ENCODE data around the gene TRIM10.
"Not testable (repeated sequence)": the region's sequence is repeated elsewhere in the genome, so short reads cannot be mapped to it uniquely, and the experiment has no call there.

TRIM10 gene

DNA sequence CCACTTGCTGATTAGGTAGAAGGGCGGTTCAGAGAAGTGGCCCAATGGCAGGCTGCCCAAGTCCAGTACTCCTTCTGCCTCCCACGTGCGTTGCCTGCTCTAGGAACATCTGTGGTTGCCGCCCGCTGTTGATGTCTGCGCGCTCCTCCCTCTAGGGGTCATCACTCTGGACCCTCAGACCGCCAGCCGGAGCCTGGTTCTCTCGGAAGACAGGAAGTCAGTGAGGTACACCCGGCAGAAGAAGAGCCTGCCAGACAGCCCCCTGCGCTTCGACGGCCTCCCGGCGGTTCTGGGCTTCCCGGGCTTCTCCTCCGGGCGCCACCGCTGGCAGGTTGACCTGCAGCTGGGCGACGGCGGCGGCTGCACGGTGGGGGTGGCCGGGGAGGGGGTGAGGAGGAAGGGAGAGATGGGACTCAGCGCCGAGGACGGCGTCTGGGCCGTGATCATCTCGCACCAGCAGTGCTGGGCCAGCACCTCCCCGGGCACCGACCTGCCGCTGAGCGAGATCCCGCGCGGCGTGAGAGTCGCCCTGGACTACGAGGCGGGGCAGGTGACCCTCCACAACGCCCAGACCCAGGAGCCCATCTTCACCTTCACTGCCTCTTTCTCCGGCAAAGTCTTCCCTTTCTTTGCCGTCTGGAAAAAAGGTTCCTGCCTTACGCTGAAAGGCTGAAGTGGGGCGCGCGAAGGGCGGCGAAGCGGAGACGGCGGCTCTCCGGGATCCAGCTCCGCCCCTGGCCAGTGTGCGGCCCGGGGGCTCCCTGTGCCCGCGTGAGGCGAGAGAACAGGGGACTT is 10.9 kb upstream of the TRIM10 start:
- no peak for DNase-seq

DNA sequence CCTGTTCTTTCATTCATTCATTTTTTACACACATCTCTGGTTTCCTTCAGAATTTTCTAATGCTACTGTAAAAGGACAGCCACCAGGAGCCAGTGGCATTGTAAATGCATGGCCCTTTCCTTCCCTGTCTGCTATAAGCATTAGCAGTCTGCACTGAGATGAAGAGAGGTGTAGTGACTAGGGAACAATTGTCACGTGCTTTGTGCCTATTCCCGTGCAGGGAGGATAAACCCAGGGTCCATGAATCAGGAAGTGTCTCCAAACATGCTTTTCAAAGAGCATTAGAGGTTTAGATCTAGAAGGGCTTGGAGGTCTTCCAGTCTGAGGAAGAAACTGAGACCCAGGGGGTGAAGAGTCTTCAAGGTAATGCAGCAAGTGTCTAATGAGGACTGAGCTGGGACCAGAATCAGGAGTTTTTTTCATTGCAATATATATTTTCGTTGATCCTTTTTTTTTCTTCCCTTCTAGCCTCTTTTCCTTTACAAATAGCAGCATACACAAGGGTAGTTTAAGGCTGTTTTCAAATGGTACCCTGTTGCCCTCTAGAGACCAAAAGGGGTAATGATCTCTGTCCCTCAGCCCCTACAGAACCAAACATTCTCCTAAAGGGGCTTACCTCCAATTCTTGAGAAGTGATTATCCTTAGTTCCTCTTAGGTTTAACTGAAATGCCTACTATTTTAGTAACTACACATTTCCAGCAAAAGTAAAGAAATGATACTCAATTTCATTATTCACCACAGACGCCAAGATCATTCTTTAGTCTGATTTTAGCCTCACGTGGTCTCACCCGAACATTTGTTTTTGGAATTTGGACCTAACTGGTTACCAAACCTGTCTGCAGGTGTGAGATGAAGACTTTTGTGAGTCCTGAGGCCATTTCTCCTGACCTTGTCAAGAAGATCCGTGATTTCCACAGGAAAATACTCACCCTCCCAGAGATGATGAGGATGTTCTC is 8.9 kb upstream of the TRIM10 start:
- DNase-seq: no peak

DNA sequence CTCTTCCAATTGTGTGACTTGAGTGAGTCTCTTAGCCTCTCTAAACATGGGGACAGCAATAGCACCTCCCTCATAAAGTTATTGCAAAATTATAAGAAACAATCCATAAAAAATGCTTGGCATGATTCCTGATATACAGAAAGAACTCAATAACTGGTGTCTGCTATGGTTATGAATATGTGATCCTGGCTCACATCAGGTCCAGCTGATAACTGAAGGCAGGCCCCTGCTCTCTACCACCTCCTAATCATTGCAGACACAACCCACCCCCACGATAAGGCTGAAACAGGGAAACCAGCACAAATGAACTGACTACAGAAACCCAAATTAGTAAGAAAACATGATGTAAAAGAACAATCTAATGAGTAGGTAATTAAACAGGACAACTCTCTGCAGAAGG is 7.7 kb upstream of the TRIM10 start:
- no peak for DNase-seq

DNA sequence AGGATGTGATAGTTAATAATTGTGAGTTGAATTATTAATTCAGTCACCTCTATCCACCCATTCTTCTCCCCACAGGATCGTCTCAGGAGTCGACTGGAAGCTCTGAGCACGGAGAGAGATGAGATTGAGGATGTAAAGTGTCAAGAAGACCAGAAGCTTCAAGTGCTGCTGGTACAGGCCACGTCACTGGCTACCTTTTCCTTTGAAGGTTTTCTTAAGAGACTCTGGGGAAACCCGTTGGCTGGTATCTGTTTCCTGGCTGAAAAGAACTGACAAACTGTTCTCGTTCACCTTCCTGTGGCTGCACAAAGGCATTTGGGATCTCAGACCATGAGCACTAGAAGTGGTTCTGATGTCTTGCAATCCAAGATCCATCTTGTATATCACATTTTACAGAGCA is 6.1 kb upstream of the TRIM10 start:
- no peak for DNase-seq

DNA sequence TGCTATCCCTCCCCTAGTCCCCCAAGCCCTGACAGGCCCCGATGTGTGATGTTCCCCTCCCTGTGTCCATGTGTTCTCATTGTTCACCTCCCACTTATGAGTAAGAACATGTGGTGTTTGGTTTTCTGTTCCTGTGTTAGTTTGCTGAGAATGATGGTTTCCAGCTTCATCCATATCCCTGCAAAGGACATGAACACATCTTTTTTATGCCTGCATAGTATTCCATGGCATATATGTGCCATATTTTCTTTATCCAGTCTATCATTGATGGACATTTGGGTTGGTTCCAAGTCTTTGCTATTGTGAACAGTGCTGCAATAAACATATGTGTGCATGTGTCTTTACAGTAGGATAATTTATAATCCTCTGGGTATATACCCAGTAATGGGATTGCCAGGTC is 4.2 kb upstream of the TRIM10 start:
- not testable (repeated sequence) for DNase-seq

DNA sequence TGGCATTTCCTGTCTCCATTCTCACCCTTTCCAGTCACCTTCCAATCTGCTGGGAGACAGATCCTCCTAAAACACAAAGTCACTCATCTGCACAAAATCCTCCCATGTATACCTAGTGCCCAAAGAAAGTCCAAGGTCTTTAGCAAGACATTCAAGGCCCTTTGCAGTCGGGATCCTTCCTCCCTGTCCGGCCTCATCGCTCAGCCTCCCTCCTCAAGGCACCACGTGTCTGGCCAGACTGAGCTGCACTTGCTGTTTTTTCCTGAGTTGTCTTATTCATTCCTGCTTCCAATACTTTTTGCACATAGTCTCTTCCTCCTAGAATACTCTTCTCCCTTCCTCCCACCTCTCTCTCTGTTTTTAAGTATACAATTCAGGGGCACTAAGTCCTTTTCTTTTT is 3.7 kb upstream of the TRIM10 start:
- no peak for DNase-seq

DNA sequence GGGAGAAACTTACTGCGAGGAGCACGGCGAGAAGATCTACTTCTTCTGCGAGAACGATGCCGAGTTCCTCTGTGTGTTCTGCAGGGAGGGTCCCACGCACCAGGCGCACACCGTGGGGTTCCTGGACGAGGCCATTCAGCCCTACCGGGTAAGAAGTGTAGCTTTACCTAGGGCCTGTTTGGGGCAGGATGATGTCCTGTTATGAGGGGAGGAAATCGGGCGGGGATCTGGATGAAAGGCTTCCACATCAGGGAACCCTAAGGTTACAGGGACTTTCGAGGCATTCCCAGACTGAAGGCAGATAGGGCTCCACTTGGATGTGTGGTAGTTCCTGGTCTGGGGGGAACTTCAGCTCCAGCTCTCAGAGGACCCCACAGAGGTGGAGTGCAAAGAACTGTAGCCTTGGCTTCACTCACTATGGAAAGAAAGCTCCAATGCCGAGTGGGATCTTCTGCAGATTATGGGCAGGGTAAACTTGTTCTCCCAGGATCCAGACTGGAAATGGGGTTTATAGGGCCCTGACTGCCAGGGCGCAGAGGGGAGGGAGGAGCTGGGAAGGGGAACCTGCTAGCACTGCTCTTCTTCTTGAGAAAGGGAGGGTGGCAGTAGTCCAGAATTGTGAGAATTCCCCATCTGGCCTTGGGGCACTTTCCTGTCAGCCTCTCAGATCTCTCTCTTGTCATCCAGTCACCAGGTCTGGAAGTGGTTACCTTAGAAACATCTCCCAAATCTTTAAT is 3.1 kb upstream of the TRIM10 start:
- DNase-seq: no peak

DNA sequence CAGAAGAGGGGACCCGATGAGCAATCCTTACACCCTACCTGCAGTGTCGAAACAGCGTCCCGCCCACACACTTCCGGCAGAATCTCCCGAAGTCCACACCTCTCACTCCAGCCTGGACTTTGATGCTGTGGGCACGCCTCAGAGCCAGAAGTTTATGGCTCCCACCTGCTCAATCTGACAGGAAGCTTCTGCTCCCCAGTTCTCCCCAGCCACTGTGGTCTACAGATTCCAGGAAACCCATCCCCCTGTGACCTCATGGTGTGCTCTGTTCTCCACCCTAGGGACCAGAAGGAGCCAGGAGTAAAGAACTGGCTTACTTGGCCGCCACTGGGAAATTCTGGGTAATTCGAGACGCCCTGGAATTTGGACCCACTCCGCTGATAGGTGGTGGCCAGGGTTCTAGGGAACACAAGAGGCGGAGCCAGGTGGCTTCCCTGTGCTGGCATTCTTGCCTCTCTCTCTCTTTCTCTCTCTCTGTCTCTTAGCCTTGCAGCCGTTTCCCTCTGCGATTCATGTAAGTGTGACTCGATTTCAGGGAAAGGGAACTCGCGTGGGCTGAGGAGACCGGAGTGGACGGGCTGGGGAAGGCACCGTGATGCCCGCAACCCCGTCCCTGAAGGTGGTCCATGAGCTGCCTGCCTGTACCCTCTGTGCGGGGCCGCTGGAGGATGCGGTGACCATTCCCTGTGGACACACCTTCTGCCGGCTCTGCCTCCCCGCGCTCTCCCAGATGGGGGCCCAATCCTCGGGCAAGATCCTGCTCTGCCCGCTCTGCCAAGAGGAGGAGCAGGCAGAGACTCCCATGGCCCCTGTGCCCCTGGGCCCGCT is 2.3 kb upstream of the TRIM10 start, which contains the start of gene TRIM15:
TRIM15 (plus strand) TSS at position 457 of the 828 bp plus-strand sequence; CDS start at position 596, 139 bp downstream.
- DNase-seq: peak; percentile 49

DNA sequence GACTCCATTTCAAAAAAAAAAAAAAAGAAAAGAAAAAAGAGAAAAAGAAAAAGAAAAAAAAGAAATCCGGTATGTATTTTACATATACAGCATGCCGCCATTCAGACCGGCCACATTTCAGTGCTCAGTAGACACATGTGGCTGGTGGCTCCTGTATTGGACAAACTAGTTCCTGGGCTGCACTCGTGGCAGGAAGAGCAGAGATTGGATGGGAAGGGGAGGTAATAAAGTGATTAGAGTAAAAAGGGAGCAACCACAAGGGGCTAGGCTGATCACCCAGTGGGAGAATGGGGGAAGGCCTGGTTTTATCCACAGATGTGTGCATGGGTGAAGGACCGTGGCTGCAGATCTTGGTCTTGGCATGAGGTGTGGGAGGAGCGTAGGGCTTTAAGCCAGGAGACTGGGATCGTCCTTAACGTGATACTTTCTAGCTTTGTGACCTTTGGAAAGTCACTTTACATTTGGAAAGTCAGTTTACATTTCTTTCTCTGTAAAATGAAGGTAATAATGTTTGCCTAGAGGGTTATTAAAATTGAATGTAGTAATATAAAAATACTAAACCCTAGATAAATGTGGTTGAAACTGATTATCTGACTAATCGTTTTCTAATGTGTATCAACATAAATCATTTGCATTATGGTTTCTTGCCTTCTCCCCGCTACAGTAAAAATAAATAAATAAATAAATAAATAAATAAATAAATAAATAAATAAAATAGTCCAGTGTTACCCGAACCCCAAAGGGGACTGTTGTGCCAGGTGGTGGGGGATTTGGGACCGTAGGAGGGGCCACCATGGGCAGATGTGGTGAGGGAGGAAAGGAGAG is 1.5 kb upstream of the TRIM10 start:
- DNase-seq: no peak

DNA sequence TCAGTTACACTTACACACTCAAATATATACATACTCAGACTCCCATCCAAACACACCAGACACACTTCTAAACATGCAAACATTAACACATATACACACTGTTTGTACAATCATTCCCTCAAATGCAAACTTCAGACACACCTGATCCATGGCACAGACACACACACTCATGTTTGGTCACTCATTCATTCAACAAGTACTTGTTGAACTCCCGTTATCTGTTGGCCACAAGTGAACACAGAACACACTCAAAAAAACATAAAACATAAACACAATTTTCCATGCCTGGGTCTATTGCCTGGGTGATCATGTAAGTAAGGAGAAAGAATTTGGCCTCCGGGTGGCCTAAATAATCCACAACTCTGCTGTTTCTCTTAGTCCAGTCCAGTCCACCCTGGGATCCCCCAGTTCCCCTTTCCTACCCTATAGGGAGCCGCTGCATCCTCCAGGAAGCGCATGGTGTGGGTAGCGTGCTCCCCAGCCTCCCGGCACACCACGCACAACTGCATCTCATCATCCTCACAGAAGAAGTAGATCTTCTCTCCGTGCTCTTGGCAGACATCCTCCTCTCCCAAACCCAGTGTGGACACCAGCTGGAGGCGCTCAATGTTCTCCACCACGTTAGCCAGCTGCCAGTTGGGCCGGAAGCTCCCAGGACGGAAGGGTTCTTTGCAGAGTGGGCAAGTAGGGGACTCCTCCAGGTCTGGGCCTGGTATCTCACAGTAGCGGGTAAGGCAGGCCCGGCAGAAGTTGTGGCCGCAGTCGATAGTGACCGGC is 815 bp downstream of the TRIM10 start:
- no peak for DNase-seq

DNA sequence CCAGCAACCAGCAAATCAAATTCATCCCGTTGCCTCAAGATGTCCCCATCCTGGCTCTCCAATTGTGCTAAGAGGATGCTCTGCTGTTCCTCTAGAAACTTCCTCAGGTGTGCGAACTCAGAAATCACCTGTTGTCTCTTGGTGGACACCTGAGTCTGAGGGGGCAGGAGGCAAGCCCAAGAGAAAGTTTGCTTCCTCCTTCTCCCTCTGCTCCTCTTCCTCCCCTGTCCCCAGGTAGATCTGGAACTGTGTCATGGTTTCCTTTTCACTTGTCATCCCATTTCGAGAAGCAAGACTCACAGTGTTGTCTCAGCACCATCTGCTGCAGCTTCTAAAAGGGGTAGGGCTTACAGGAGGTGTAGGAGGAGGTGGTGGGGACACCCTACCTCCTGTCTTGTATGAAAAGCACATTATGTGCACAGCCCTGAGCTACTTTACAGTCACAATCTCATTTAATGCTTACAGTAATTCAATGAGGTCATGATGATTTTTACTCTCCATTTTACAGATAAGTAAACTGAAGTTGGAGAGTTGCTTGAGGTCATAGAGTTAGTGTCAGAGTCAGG is 2.5 kb downstream of the TRIM10 start:
- DNase-seq: no peak

DNA sequence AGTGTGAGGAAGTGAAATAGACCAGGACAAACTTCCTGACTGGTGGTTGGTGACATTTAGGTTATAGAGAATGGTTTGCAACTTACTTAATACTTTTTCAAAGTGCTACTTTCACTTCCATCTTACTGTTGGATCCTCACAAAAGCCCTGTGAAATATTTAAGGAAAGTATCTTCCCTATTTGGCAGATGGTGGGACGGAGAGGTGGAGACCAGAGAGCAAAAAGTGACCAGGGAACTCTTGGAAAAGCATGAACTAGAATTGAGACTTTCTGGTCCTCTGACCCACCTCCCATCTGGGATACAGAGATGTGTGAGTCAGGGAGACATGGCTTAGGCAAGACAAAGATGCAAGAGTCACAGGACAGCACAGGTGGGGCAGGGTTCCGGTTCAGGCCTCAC is 3.0 kb downstream of the TRIM10 start:
- DNase-seq: no peak

DNA sequence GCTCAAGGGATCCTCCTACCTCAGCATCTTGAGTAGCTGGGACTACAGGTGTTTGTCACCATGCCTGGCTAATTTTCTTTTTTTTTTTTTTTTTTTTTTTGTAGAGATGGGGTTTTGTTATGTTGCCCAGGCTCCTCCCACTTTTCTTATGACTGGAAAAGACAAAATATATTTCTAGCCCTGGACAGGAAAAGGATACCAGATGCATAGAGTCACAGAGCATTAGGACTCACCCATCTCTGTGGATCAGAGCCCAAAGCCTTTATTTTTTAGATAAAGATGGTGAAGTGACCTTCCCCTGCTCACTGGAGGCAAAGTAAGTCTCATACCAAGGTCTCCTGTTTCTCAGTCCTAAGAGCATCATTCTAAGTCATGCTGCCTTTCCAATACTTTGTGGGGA is 3.4 kb downstream of the TRIM10 start:
- DNase-seq: no peak

DNA sequence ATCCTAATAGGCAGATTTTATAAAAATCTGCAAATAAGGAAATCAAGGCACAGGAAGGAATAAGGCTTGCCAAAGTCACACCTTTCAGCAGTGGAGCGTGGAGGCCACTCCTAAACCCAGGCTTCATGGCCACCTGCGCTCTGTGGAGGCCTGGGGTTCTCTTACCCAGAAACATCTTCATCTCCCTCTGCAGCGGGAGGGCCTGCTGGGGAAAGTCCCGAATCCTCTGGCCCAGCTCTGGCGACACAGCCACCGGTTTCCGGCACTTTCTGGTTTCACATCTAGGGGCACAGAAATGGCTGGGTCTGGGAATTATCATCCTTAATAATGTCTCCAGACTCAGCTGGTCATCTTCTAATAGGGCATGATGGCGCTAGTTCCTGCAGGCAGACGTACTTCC is 4.2 kb downstream of the TRIM10 start:
- DNase-seq: no peak

DNA sequence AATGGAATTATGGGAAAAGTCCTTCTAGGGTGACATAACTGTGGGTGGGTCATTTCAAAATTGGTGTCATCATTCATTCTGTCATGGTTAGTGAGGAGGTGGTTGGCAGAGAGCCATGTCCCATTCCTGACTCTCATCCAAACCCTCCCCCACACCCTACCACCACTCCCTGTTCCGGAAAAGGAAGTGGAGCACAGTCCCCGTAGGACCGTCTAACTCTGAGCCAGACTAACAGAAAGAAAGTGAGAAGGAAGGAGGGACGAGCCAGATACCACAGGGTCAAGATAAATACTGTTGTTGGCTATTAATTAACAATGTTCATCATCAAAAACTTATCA is 4.8 kb downstream of the TRIM10 start:
- DNase-seq: no peak

DNA sequence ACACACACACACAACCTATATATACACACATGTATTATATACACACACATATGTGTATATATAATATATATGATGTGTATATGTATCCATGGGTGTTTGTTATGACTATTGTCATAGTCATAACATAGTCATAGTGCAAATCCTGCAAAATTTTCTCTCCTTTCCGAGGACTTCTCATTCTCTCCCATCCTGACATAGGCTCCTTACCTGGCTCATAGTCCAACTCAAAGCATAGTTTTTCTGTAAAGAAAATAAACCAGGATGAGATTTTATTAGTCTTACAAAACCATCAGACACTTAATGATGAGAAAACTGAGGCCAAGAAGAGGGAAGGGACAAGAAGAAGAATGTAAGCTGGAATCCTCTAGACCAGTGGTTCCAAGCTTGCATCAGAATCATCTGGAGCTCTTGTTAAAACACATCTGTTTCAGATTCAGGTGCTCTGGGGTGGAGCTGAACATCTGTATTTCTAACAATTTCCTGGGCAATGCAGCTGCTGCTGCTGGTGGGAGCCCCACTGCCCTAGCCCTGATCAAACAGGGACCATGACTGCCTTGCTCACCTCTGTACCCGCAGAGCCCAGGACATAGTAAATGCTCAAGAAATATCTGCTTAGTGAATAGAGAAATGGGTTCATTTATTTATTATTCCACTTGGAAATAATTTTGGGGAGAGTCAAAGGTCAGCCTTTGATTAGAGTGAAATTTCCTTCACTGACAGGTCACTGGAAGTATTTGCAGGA is 5.3 kb downstream of the TRIM10 start:
- no peak for DNase-seq

DNA sequence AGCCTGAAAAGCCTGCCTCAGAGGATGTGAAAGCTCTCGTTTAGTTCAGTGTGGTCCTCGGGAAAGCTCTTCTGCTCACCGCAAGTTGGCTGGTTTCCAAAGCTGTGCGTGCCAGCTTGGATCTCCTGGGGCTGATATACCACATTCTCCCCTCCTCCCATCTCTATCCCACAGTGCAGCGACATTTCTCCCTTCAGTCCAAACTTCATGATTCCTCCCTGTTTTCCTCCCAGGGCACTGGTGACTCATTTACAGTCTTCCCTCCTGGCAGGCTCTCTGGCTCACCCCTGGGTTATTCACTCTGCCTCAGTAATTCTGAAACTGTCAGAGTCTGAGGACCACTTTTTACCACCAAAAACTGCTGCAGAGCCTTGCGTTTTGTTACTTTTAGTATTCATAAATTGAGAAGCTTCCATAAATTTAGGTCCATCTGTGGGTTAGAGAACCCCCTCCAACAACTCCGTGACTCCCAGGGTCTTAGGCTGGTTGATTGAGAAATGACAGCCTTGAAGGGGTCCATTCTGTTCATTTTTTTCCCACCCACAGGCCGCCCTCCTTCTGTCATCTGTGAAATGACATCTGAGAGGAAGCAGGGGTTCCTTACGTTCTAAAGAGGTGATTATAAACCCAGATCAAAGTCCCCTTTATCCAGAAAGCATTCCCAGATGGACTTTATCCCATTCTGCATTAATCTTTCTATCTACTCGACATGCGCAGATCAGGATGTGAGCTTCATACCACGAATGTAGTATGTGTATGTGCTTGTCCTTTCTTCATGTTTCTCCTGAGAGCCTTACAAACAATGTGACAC is 6.1 kb downstream of the TRIM10 start:
- DNase-seq: no peak

DNA sequence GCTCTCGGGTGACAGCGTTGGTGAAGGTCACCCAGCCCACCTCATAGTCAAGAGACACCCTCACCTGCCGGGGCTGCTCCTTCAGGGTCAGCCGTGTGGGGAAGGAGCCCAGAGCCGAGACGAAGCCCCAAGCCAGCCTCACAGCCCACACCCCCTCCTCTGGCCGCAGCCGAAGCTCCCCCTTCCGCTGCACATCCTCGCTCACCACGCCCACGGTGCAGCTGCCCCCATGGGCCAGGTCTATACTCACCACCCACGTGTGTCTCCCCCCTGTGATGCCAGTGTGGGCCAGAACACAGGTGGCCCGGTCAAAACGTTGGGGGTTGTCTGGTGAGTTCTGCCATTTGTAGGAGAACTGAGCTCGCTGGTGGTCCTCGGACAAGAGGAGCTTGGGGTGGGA is 7.0 kb downstream of the TRIM10 start:
- no peak for DNase-seq

Measured in stimulated activated CD4-positive, alpha-beta T cell treated with anti-CD3 and anti-CD28 coated beads, Interleukin-12 subunit alpha, Interleukin-12 subunit beta, amount 100 ng/mL, for 4 hours (primary cell).